CD4-positive, alpha-beta T cell treated with Interleukin-1 beta for 1 hour (primary cell): ENCODE results near the gene VGF.
"Not testable (repeated sequence)": the region's sequence is repeated elsewhere in the genome, so short reads cannot be mapped to it uniquely, and the experiment has no call there.

Experiments
- DNase-seq, 2 donors: peaks; one replicate each; pipeline ENCODE4 v3.0.0-alpha.2; 2020 to 2022

The VGF gene

DNA sequence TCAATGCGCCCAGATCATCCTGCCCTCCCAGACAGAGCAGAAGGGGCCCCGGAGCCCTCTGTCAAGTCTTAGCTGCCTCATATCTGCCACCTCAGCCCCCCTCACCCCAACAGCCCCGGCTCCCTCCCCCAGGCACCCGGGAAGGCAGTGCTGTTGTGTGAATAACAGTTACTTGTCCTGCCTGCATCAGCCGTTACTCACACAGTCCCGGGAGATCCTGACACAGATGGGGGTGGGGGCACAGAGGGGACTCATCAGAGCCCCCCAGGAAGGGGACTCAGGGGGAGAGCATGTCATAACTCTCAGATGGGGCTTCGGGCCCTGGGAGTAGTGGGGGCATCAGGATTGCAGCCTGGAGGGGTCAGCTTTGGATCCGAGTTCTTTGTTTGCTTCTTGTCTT is 50.9 kb downstream of the VGF start:
- no peak for DNase-seq

DNA sequence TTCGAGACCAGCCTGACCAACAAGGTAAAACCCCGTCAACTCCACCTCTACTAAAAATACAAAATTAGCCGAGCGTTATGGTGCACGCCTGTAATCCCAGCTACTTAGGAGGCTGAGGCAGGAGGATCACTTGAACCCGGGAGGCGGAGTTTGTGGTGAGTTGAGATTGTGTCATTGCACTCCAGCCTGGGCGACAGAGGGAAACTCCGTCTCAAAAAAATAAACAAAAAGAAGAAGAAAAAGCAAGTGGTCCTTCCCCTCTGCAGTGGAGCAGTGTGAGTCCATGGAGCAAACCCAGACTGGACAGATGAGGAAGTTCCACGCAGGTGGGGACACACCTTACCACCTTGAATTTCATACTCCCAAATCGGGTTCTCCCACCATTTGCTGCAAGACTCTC is 51.5 kb downstream of the VGF start:
- no peak for DNase-seq

DNA sequence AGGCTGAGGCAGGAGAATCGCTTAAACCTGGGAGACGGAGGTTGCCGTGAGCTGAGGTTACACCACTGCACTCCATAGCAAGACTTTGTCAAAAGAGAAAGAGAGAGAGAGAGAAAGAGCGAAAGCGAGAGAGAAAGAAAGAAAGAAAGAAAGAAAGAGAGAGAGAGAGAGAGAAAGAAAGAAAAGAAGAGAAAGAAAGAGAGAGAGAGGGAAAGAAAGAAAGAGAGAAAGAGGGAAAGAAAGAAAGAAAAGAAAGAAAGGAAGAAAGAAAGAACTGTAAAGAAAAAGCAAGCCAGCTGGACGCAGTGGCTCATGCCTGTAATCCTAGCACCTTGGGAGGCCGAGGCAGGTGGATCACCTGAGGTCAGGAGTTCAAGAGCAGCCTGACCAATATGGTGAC is 52.2 kb downstream of the VGF start:
- not testable (repeated sequence) for DNase-seq
